ENCODE data around the gene CDCA7. TPM values are rescaled to one million over a fixed set of nuclear protein-coding genes. Genes with fewer than 3 reads are reported as not detected.
"Not testable (repeated sequence)": the region's sequence is repeated elsewhere in the genome, so short reads cannot be mapped to it uniquely, and the experiment has no call there.

The CDCA7 gene
- total RNA-seq (10 to 100 TPM in 1 of 2 donors, 1 to 10 TPM in 1; 2.4 to 17.7 TPM), polyA plus RNA-seq (1 to 10 TPM in 1 of 2 donors, under 1 TPM in 1; 0.69 to 1.3 TPM)
- long read RNA-seq, donor 1, transcript CDCA7-202 (9 exons, 2,500 nt): major isoform, 28 of 61 reads
- long read RNA-seq, donor 1, transcript CDCA7-201 (10 exons, 2,789 nt): minor isoform, 13 of 61 reads
- long read RNA-seq, donor 1, partial matches to known transcripts: 17 of 61 reads
- long read RNA-seq, donor 1, other reads (novel, unspliced or antisense): 0 of 61 reads
- long read RNA-seq, donor 2, partial matches to known transcripts: 23 of 23 reads
- long read RNA-seq, donor 2, other reads (novel, unspliced or antisense): 0 of 23 reads
- long read RNA-seq, donor 3, transcript CDCA7-202 (9 exons, 2,500 nt): major isoform, 11 of 13 reads
- long read RNA-seq, donor 3, partial matches to known transcripts: 0 of 13 reads
- long read RNA-seq, donor 3, other reads (novel, unspliced or antisense): 0 of 13 reads
- long read RNA-seq, donor 4, transcript CDCA7-202 (9 exons, 2,500 nt): major isoform, 8 of 8 reads
- long read RNA-seq, donor 4, partial matches to known transcripts: 0 of 8 reads
- long read RNA-seq, donor 4, other reads (novel, unspliced or antisense): 0 of 8 reads
- long read RNA-seq, donor 5, transcript CDCA7-202 (9 exons, 2,500 nt): major isoform, 30 of 67 reads
- long read RNA-seq, donor 5, transcript CDCA7-201 (10 exons, 2,789 nt): minor isoform, 9 of 67 reads
- long read RNA-seq, donor 5, partial matches to known transcripts: 27 of 67 reads
- long read RNA-seq, donor 5, other reads (novel, unspliced or antisense): 0 of 67 reads

DNA sequence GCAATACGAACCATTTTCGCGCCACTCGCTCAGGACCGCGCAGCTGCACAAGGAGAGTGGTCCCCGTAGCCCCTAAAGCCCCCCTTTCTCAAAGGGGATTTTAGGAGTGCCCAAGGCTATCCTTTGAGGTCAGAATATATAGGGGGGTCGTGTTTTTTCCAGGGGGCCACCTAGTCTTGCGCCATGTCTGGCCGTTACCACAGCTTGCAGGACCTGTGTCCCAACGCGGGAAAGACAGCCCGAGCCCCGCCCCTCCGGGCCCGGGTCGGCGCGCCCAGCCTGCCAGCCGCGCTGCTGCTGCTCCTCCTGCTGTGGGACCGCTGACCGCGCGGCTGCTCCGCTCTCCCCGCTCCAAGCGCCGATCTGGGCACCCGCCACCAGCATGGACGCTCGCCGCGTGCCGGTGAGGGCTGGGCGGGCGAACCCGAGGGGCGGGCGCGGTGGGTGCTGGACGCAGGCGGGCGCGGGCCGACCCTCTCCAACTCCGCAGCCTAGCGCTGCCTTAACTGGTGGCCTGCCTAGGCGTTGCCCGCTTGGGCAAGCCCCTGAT is at the start of gene CDCA7:
CDCA7 (plus strand) TSS at position 291 of the 550 bp plus-strand sequence; CDS start at position 383, 92 bp downstream.
- TF ChIP-seq CTCF (IDR thresholded peaks at IDR 0.05; ENCODE audit: control extremely low read depth, extremely low read depth): no peak
- ATAC-seq (ENCODE audit: insufficient read depth, low FRiP score): peak; percentile 44
- 0 to 1% methylated on average over 29 to 50 of the region's 50 CpGs for WGBS, 2 donors
- Histone ChIP-seq H3K9me3 (ENCODE audit: control insufficient read depth in 4 of 4, insufficient read depth in 3 of 4, low read length in 3 of 4) (peaks cover 0 to 2% (median 0%) of the 10 kb centered on the region in 4 donors), H3K9ac (ENCODE audit: insufficient read depth in 1 of 2, low read length in 2 of 2) (peak within 1 kb of the TSS; percentile 60 to 77), H3K27ac (ENCODE audit: low read depth in 1 of 2, low read length in 1 of 2) (no peak within 1 kb of the TSS), H3K27me3 (ENCODE audit: control insufficient read depth in 3 of 3, insufficient read depth in 3 of 3, low read length in 2 of 3) (no peaks in the 10 kb centered on the region), H3K4me1 (ENCODE audit: control insufficient read depth in 5 of 5, insufficient read depth in 5 of 5, low read length in 5 of 5) (peaks cover 0 to 26% (median 10%) of the 10 kb centered on the region in 5 donors), H3K4me3 (peak within 1 kb of the TSS; percentile 57), H3K36me3 (ENCODE audit: control insufficient read depth in 4 of 4, insufficient read depth in 4 of 4, low read length in 4 of 4) (peaks cover 0 to under 1% (median 0%) of the 10 kb centered on the region in 4 donors)
- peak; percentile 84 to 89 (median 88) for DNase-seq

- 91 to 96% methylated on average over 2 of the region's 2 CpGs for WGBS, 2 donors
- ATAC-seq (ENCODE audit: insufficient read depth, low FRiP score): no peak
Observed at GRCh38 chr2:173305303-173305702, 49.4 kb upstream of the CDCA7 start.

DNA sequence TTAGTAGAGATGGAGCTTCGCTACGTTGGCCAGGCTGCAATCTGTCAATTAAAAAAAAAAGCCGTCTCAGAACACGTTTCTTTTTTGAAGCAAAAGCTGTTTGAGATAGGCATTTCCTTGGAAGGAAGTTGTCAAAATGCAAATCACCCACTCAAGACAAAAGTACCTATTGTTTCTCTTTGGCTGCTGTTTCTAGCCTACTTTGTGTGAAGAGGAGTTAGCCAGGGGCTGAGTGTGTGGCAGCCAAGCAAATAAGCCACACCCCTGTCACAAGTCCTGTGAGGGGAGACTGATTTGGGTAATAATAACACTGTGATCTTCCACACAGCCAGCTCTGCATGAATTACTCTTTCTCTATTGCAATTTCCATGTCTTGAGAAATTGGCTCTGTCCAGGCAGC is 47.4 kb upstream of the CDCA7 start:
- peak in 1 of 3 donors; percentile 11 for DNase-seq
- WGBS, 2 donors: 26 to 30% methylated on average over 4 of the region's 4 CpGs
- TF ChIP-seq CTCF (IDR thresholded peaks at IDR 0.05; ENCODE audit: control extremely low read depth, extremely low read depth): no peak
- Histone ChIP-seq H3K9ac (ENCODE audit: insufficient read depth in 1 of 2, low read length in 2 of 2) (no peak overlapping the region), H3K4me3 (no peak overlapping the region), H3K27me3 (ENCODE audit: control insufficient read depth in 3 of 3, insufficient read depth in 3 of 3, low read length in 2 of 3) (no peaks in the 10 kb centered on the region), H3K27ac (ENCODE audit: low read depth in 1 of 2, low read length in 1 of 2) (no peak overlapping the region), H3K4me1 (ENCODE audit: control insufficient read depth in 5 of 5, insufficient read depth in 5 of 5, low read length in 5 of 5) (no peaks in the 10 kb centered on the region), H3K36me3 (ENCODE audit: control insufficient read depth in 4 of 4, insufficient read depth in 4 of 4, low read length in 4 of 4) (no peaks in the 10 kb centered on the region), H3K9me3 (ENCODE audit: control insufficient read depth in 4 of 4, insufficient read depth in 3 of 4, low read length in 3 of 4) (peaks cover 0 to 7% (median 0%) of the 10 kb centered on the region in 4 donors)
- no peak for ATAC-seq (ENCODE audit: insufficient read depth, low FRiP score)

More at GRCh38 chr2:173305303-173305702, 49.4 kb upstream of the CDCA7 start:
- Histone ChIP-seq H3K4me3 (no peak overlapping the region), H3K9ac (ENCODE audit: insufficient read depth in 1 of 2, low read length in 2 of 2) (no peak overlapping the region), H3K4me1 (ENCODE audit: control insufficient read depth in 5 of 5, insufficient read depth in 5 of 5, low read length in 5 of 5) (no peaks in the 10 kb centered on the region), H3K27me3 (ENCODE audit: control insufficient read depth in 3 of 3, insufficient read depth in 3 of 3, low read length in 2 of 3) (no peaks in the 10 kb centered on the region), H3K36me3 (ENCODE audit: control insufficient read depth in 4 of 4, insufficient read depth in 4 of 4, low read length in 4 of 4) (no peaks in the 10 kb centered on the region), H3K27ac (ENCODE audit: low read depth in 1 of 2, low read length in 1 of 2) (no peak overlapping the region), H3K9me3 (ENCODE audit: control insufficient read depth in 4 of 4, insufficient read depth in 3 of 4, low read length in 3 of 4) (peaks cover 0 to 9% (median 0%) of the 10 kb centered on the region in 4 donors)
- DNase-seq: no peak
- no peak for TF ChIP-seq CTCF (IDR thresholded peaks at IDR 0.05; ENCODE audit: control extremely low read depth, extremely low read depth)

DNA sequence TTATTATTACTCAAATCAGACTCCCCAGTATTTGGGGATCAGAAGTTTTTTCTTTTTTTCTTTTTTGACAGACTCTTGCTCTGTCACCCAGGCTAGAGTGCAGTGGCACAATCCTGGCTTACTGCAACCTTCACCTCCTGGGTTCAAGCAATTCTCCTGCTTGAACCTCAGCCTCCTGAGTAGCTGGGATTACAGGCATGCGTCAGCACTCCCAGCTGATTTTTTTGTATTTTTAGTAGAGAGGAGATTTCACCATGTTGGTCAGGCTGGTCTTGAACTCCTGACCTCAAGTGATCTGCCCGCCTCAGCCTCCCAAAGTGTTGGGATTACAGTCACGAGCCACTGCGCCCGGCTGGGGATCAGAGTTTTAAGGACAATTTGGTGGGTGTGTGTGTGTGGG is 45.3 kb upstream of the CDCA7 start:
- not testable (repeated sequence) for H3K36me3 ChIP-seq (ENCODE audit: control insufficient read depth in 4 of 4, insufficient read depth in 4 of 4, low read length in 4 of 4); DNase-seq; ATAC-seq (ENCODE audit: insufficient read depth, low FRiP score); H3K9me3 ChIP-seq (ENCODE audit: control insufficient read depth in 4 of 4, insufficient read depth in 3 of 4, low read length in 3 of 4); H3K27me3 ChIP-seq (ENCODE audit: control insufficient read depth in 3 of 3, insufficient read depth in 3 of 3, low read length in 2 of 3); H3K4me1 ChIP-seq (ENCODE audit: control insufficient read depth in 5 of 5, insufficient read depth in 5 of 5, low read length in 5 of 5); H3K4me3 ChIP-seq; H3K9ac ChIP-seq (ENCODE audit: insufficient read depth in 1 of 2, low read length in 2 of 2); H3K27ac ChIP-seq (ENCODE audit: low read depth in 1 of 2, low read length in 1 of 2)
- 74 to 83% methylated on average over 5 of the region's 5 CpGs for WGBS, 2 donors
